ENCODE results near the gene TMEM178A. TPM values are rescaled to one million over a fixed set of nuclear protein-coding genes. Genes with fewer than 3 reads are reported as not detected.

The TMEM178A gene
- 0.29 and 0.72 TPM in 2 replicates for total RNA-seq

DNA sequence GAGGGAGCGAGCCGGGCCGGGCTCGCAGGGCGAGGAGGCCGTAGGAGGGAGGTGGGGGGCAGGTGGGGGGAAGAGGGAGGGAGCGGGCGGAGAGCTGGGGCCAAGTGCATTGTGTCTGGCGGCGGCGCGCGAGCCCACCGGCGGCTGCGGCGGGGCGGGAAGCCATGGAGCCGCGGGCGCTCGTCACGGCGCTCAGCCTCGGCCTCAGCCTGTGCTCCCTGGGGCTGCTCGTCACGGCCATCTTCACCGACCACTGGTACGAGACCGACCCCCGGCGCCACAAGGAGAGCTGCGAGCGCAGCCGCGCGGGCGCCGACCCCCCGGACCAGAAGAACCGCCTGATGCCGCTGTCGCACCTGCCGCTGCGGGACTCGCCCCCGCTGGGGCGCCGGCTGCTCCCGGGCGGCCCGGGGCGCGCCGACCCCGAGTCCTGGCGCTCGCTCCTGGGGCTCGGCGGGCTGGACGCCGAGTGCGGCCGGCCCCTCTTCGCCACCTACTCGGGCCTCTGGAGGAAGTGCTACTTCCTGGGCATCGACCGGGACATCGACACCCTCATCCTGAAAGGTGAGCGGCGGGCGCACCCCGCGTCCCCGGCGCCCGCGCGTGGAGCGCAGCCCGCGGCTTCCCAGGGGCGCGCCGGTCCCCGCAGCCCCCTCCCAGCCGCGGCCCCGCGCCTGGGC lies at the start of gene TMEM178A:
TSS of gene TMEM178A (plus strand) at position 107 of the 680 bp plus-strand sequence. CDS start at position 165, 58 bp downstream.
- Histone ChIP-seq H3K4me1 (ENCODE audit: insufficient read depth, low read length) (peaks cover 6% of the 10 kb centered on the region), H3K4me2 (ENCODE audit: insufficient read depth, low read length) (peak within 1 kb of the TSS; percentile 71), H2AFZ (ENCODE audit: low read length) (no peak within 1 kb of the TSS), H3K27me3 (ENCODE audit: insufficient read depth, low read length) (peaks cover 64% of the 10 kb centered on the region), H3K36me3 (ENCODE audit: insufficient read depth, low read length) (no peaks in the 10 kb centered on the region), H3K79me2 (ENCODE audit: insufficient read depth, low read length) (no peaks in the 10 kb centered on the region), H3K27ac (ENCODE audit: low read depth, low read length) (no peak within 1 kb of the TSS), H4K20me1 (ENCODE audit: insufficient read depth, low read length) (peaks cover 3% of the 10 kb centered on the region), H3K9me3 (ENCODE audit: low read depth, low read length) (no peaks in the 10 kb centered on the region), H3K4me3 (ENCODE audit: insufficient read depth, low read length) (peak within 1 kb of the TSS; percentile 52)
- DNase-seq (ENCODE audit: insufficient read length, low spot score, missing footprints), result peak; percentile 88
- TF ChIP-seq, protein P1, sequence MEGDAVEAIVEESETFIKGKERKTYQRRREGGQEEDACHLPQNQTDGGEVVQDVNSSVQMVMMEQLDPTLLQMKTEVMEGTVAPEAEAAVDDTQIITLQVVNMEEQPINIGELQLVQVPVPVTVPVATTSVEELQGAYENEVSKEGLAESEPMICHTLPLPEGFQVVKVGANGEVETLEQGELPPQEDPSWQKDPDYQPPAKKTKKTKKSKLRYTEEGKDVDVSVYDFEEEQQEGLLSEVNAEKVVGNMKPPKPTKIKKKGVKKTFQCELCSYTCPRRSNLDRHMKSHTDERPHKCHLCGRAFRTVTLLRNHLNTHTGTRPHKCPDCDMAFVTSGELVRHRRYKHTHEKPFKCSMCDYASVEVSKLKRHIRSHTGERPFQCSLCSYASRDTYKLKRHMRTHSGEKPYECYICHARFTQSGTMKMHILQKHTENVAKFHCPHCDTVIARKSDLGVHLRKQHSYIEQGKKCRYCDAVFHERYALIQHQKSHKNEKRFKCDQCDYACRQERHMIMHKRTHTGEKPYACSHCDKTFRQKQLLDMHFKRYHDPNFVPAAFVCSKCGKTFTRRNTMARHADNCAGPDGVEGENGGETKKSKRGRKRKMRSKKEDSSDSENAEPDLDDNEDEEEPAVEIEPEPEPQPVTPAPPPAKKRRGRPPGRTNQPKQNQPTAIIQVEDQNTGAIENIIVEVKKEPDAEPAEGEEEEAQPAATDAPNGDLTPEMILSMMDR (IDR thresholded peaks at IDR 0.05; ENCODE audit: extremely low read depth, low read depth, low read length), result no peak

GRCh38 chr2:39618236-39618635 lies 47.5 kb upstream of the TMEM178A start:
- Histone ChIP-seq H3K27ac (ENCODE audit: low read depth, low read length) (no peak overlapping the region), H2AFZ (ENCODE audit: low read length) (no peak overlapping the region), H3K4me1 (ENCODE audit: insufficient read depth, low read length) (peaks cover 4% of the 10 kb centered on the region), H3K4me2 (ENCODE audit: insufficient read depth, low read length) (no peak overlapping the region), H3K4me3 (ENCODE audit: insufficient read depth, low read length) (no peak overlapping the region), H3K9me3 (ENCODE audit: low read depth, low read length) (no peaks in the 10 kb centered on the region), H4K20me1 (ENCODE audit: insufficient read depth, low read length) (no peaks in the 10 kb centered on the region), H3K27me3 (ENCODE audit: insufficient read depth, low read length) (peaks cover 14% of the 10 kb centered on the region), H3K79me2 (ENCODE audit: insufficient read depth, low read length) (no peaks in the 10 kb centered on the region), H3K36me3 (ENCODE audit: insufficient read depth, low read length) (no peaks in the 10 kb centered on the region)
- TF ChIP-seq, protein P1 (IDR thresholded peaks at IDR 0.05; ENCODE audit: extremely low read depth, low read depth, low read length), result no peak
- DNase-seq (ENCODE audit: insufficient read length, low spot score, missing footprints), result no peak

DNA sequence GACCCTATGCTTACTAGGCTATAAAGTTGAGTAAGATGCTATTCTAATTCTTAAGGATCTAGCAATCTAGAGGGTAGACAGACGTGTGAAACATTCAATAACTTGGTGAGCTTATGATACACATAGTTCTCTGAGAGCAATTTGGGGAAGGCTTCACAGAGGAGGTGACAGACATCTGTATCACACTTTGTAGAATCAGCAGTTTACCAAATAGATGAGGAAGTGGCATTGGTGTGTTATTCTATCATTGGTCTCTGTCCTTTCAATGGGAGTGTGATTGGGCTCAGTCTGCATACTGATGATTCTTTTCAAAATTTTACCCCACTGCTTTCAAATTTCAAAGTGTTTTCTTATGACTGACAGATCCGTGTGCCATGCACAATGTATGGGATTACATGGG lies 47.0 kb upstream of the TMEM178A start:
- Histone ChIP-seq H3K27me3 (ENCODE audit: insufficient read depth, low read length) (peaks cover 14% of the 10 kb centered on the region), H2AFZ (ENCODE audit: low read length) (no peak overlapping the region), H3K4me1 (ENCODE audit: insufficient read depth, low read length) (peaks cover 4% of the 10 kb centered on the region), H3K9me3 (ENCODE audit: low read depth, low read length) (no peaks in the 10 kb centered on the region), H3K4me3 (ENCODE audit: insufficient read depth, low read length) (no peak overlapping the region), H3K27ac (ENCODE audit: low read depth, low read length) (no peak overlapping the region), H4K20me1 (ENCODE audit: insufficient read depth, low read length) (no peaks in the 10 kb centered on the region), H3K36me3 (ENCODE audit: insufficient read depth, low read length) (no peaks in the 10 kb centered on the region), H3K4me2 (ENCODE audit: insufficient read depth, low read length) (no peak overlapping the region), H3K79me2 (ENCODE audit: insufficient read depth, low read length) (no peaks in the 10 kb centered on the region)
- no peak for DNase-seq (ENCODE audit: insufficient read length, low spot score, missing footprints)
- TF ChIP-seq, protein P1 (IDR thresholded peaks at IDR 0.05; ENCODE audit: extremely low read depth, low read depth, low read length), result no peak

DNA sequence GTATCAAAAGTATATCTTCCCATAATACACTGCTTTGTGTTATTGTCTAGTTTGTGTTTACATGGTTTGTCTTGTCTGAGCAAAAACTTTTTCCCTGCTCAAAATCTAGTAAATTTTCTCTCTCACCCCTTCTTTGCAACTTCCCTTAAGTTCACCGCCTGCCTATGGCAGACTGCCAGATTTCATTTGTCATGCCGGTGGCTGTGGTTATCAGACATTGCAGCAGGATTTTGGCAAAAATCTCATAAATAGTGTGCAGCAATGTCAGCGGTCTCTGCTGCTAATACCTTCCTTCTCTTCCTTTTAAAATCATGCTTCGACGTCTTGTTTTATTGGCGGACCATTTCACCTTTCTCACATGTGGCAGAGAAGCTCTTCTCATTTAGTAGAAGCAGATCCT lies 45.6 kb upstream of the TMEM178A start:
- H2AFZ ChIP-seq (ENCODE audit: low read length), result no peak overlapping the region
- no peaks in the 10 kb centered on the region for H3K79me2 ChIP-seq (ENCODE audit: insufficient read depth, low read length)
- H4K20me1 ChIP-seq (ENCODE audit: insufficient read depth, low read length), result no peaks in the 10 kb centered on the region
- H3K4me2 ChIP-seq (ENCODE audit: insufficient read depth, low read length), result peak overlapping the region; percentile 35
- H3K27me3 ChIP-seq (ENCODE audit: insufficient read depth, low read length), result peaks cover 14% of the 10 kb centered on the region
- TF ChIP-seq, protein P1 (IDR thresholded peaks at IDR 0.05; ENCODE audit: extremely low read depth, low read depth, low read length), result no peak
- peaks cover 5% of the 10 kb centered on the region for H3K4me1 ChIP-seq (ENCODE audit: insufficient read depth, low read length)
- H3K4me3 ChIP-seq (ENCODE audit: insufficient read depth, low read length), result no peak overlapping the region
- no peak overlapping the region for H3K27ac ChIP-seq (ENCODE audit: low read depth, low read length)
- no peaks in the 10 kb centered on the region for H3K36me3 ChIP-seq (ENCODE audit: insufficient read depth, low read length)
- DNase-seq (ENCODE audit: insufficient read length, low spot score, missing footprints), result peak; percentile 93
- H3K9me3 ChIP-seq (ENCODE audit: low read depth, low read length), result no peaks in the 10 kb centered on the region

Data from osteoblast (primary cell).